ENCODE measurements around the gene AGL. TPM values are rescaled to one million over a fixed set of nuclear protein-coding genes. Genes with fewer than 3 reads are reported as not detected.

Gene AGL
- polyA plus RNA-seq, 3 donors = 1.2 to 3.9 (median 1.3) TPM

- Mint-ChIP-seq H3K27me3 (ENCODE audit: low read depth in 3 of 3) (peaks cover 0 to 1% (median 0%) of the 10 kb centered on the region in 3 donors), H3K4me3 (no peak overlapping the region), H3K36me3 (no peaks in the 10 kb centered on the region), H3K4me1 (peaks cover 3% of the 10 kb centered on the region), H3K9me3 (no peaks in the 10 kb centered on the region), H3K27ac (no peak overlapping the region)
- H3K36me3 ChIP-seq (replicated peaks in 1 of 2; ENCODE audit: control insufficient read depth in 1 of 2, insufficient read depth in 2 of 2, low read length in 2 of 2) = no peaks in the 10 kb centered on the region
- H4K20me1 ChIP-seq (ENCODE audit: insufficient read depth, low read length) = no peaks in the 10 kb centered on the region
- DNase-seq = no peak
- no peak for TF ChIP-seq CTCF (IDR thresholded peaks at IDR 0.05)
- peaks cover 2 to 6% of the 10 kb centered on the region in 2 donors for H3K4me1 ChIP-seq (ENCODE audit: control insufficient read depth in 1 of 2, insufficient read depth in 2 of 2, low read length in 2 of 2)
- H3K9me3 ChIP-seq (replicated peaks in 1 of 2; ENCODE audit: control insufficient read depth in 1 of 2, insufficient read depth in 1 of 2, low read length in 2 of 2) = no peaks in the 10 kb centered on the region
- intact Hi-C loops (cut with micrococcal nuclease) = loop anchor here (5.0 to 10.0 kb wide), 2 partner anchors 650 to 658 kb away; no protein-coding TSS in a partner anchor
- no peaks in the 10 kb centered on the region for H3K27me3 ChIP-seq (ENCODE audit: control insufficient read depth in 2 of 2, insufficient read depth in 2 of 2, low read length in 2 of 2)
- H3K4me2 ChIP-seq (replicated peaks; ENCODE audit: extremely low read depth, low read length, poor library complexity, severe bottlenecking) = no peak overlapping the region
- no CpG with 5 or more reads among the region's 2 CpGs for WGBS (ENCODE audit: insufficient coverage)
- H2AFZ ChIP-seq (ENCODE audit: insufficient read depth, low read depth, low read length, poor library complexity, severe bottlenecking) = no peak overlapping the region
- H3K27ac ChIP-seq (ENCODE audit: low read depth in 1 of 2, low read length in 2 of 2) = no peak overlapping the region
- no peak overlapping the region for H3K9ac ChIP-seq (ENCODE audit: insufficient read depth, low read length, poor library complexity, severe bottlenecking)
- H3K4me3 ChIP-seq (replicated peaks in 1 of 3; ENCODE audit: low read depth in 2 of 3, low read length in 3 of 3) = no peak overlapping the region
- H3K79me2 ChIP-seq (ENCODE audit: insufficient read depth, low read length) = no peaks in the 10 kb centered on the region
Measured at GRCh38 chr1:99806882-99807281, 43.3 kb upstream of the AGL start.

- no peaks in the 10 kb centered on the region for H3K79me2 ChIP-seq (ENCODE audit: insufficient read depth, low read length)
- peak overlapping the region in 1 of 2 donors; percentile 22 for H3K4me3 Mint-ChIP-seq
- no peak overlapping the region for H3K4me3 ChIP-seq (replicated peaks in 1 of 3; ENCODE audit: low read depth in 2 of 3, low read length in 3 of 3)
- peaks cover 2 to 6% of the 10 kb centered on the region in 2 donors for H3K4me1 ChIP-seq (ENCODE audit: control insufficient read depth in 1 of 2, insufficient read depth in 2 of 2, low read length in 2 of 2)
- no peak overlapping the region for H3K9ac ChIP-seq (ENCODE audit: insufficient read depth, low read length, poor library complexity, severe bottlenecking)
- no peaks in the 10 kb centered on the region for H3K9me3 Mint-ChIP-seq
- H3K27ac Mint-ChIP-seq = no peak overlapping the region
- H3K27ac ChIP-seq (ENCODE audit: low read depth in 1 of 2, low read length in 2 of 2) = no peak overlapping the region
- H3K36me3 ChIP-seq (replicated peaks in 1 of 2; ENCODE audit: control insufficient read depth in 1 of 2, insufficient read depth in 2 of 2, low read length in 2 of 2) = no peaks in the 10 kb centered on the region
- peak; percentile 77 for TF ChIP-seq CTCF (IDR thresholded peaks at IDR 0.05)
- H3K36me3 Mint-ChIP-seq = no peaks in the 10 kb centered on the region
- H3K4me2 ChIP-seq (replicated peaks; ENCODE audit: extremely low read depth, low read length, poor library complexity, severe bottlenecking) = no peak overlapping the region
- H3K27me3 Mint-ChIP-seq (ENCODE audit: low read depth in 3 of 3) = peaks cover 0 to 3% (median 0%) of the 10 kb centered on the region in 3 donors
- no peaks in the 10 kb centered on the region for H4K20me1 ChIP-seq (ENCODE audit: insufficient read depth, low read length)
- H2AFZ ChIP-seq (ENCODE audit: insufficient read depth, low read depth, low read length, poor library complexity, severe bottlenecking) = peak overlapping the region; percentile 14
- H3K4me1 Mint-ChIP-seq = peaks cover 3% of the 10 kb centered on the region
- intact Hi-C loops (cut with micrococcal nuclease) = loop anchor here (5.0 to 10.0 kb wide), 2 partner anchors 649 to 656 kb away; no protein-coding TSS in a partner anchor
- 40% methylated on average over 2 of the region's 7 CpGs for WGBS (ENCODE audit: insufficient coverage)
- no peaks in the 10 kb centered on the region for H3K27me3 ChIP-seq (ENCODE audit: control insufficient read depth in 2 of 2, insufficient read depth in 2 of 2, low read length in 2 of 2)
- H3K9me3 ChIP-seq (replicated peaks in 1 of 2; ENCODE audit: control insufficient read depth in 1 of 2, insufficient read depth in 1 of 2, low read length in 2 of 2) = no peaks in the 10 kb centered on the region
- DNase-seq = peak; percentile 34 to 65 (median 57)
Measured at GRCh38 chr1:99808391-99809115, 41.6 kb upstream of the AGL start.

Measured in CD14-positive monocyte (primary cell).